Measurements from ENCODE around the gene NPHP4. TPM values are rescaled to one million over a fixed set of nuclear protein-coding genes. Genes with fewer than 3 reads are reported as not detected.

NPHP4 gene
- total RNA-seq, 2 donors from 2014 or later: 5.1 to 7.3 TPM

DNA sequence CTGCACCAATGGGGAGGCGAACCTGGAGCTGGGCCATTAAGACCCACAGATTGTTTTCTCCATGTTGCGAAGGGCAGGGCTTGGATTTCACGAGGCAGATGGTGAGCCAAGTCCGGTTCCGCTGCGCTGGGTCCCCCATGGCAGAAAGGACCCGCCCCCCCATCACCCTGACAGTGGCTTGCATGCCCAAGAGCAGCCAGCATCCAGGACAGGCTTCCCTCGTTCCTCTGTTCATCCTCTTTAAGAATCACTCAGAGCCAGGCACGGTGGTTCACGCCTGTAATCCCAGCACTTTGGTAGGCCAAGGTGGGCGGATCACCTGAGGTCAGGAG is 15.8 kb upstream of the NPHP4 start:
- no peak for ATAC-seq
- intact Hi-C loops (cut with DNase I): no loop called here
- DNase-seq: no peak

GRCh38 chr1:6007318-6008083 is 15.3 kb upstream of the NPHP4 start:
- DNase-seq (no peak), ATAC-seq (peak in 1 of 2 donors; percentile 84)
- intact Hi-C loops (cut with DNase I): no loop called here

DNA sequence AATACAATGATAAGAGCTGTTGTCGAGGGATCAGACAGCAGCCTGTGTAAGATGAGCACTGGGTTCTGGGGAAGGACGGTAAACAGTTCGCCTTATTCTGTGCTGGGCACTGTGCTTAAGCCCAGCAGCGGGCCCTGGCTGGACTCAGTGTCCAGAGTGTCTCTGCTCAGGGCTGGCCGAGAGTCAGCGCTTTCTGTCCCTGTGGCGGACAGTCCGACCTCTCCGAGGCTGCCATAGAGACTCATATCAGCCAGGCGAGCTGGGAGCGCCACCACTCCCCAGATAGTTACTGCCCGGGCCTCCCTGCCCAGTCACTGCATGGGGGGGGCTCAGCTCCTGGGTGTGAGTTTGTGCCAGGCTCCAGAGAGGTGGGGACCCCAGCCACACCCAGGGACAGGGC is 14.7 kb upstream of the NPHP4 start:
- peak; percentile 32 to 52 for ATAC-seq
- DNase-seq: peak; percentile 41
- intact Hi-C loops (cut with DNase I): no loop called here

- DNase-seq: peak; percentile 18
- intact Hi-C loops (cut with DNase I): no loop called here
- no peak for ATAC-seq
Measured at GRCh38 chr1:6005276-6005917, 13.2 kb upstream of the NPHP4 start.

GRCh38 chr1:6004412-6005123 is 12.3 kb upstream of the NPHP4 start:
- no peak for DNase-seq
- no peak for ATAC-seq
- intact Hi-C loops (cut with DNase I): no loop called here

DNA sequence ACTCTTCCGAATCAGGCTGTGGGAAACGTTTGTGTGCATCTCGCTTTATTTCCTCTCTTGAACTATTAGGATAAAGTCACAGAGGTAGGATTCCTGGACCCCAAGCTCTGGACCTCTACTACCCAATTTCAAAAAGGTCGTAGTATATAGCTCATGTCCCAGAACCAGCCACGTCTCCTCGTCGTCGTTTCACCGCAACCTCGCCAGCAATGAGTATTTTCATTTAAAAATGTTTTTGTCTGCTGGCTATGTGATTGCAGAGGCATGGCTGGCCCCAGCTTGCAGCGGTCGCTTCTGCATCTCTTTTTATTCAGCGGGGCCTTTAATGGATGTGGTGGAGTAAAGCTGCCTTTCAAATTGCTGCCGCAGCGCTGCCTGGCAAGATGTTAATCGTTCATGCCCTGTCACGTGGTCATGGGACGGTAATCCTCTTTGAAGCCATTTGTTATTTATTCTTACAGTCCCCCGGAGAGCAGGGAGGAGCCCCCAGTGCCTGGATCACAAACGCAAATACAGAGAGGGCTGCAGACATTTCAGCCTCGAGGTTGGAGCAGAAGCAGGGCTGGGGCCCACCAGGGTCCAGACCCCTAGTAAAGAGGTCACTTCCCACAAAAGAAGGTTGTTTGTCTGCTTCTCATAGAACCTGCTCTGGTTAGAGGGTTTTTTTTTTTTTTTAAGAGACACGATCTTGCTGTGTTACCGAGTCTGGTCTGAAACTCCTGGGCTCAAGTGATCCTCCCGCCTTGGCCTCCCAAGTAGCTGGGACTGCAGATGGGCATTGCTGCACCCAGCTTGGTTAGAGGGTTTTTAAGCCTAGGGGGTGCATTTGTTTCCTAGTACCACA is 11.6 kb upstream of the NPHP4 start:
- peak; percentile 12 for DNase-seq
- intact Hi-C loops (cut with DNase I): no loop called here

GRCh38 chr1:6002714-6003501 is 10.7 kb upstream of the NPHP4 start:
- ATAC-seq (peak; percentile 72 to 84), DNase-seq (peak; percentile 69)
- intact Hi-C loops (cut with DNase I): no loop called here

More for the DNA sequence above, 11.6 kb upstream of the NPHP4 start:
- no peak for ATAC-seq

DNA sequence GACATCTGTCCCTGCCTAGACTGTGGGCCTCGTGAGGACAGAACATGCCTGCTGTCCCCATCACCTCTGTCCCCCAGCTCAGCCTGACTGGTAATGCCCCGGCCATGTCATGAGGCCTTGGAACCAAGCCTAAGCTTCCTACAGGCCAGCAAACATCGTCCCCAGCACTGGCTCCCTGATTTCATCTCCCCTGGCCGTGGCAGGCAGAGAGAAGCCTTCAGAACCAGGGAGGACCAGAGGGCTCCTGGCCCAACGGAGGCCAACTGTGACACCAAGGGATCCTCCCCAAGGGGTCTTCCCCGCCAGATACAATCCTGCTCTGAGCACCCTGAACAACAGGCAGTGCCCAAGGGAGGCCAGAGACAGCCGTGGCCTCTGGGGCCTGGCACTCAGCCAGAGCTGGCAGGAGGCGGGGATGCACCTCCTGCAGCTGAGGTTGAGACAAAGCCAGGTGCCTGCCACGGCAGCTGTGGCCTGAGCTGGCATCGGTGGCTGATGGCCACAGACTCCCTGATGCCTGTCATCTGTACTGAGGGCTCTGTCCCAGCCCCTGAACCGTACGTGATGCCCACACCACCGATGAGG is 9.9 kb upstream of the NPHP4 start:
- intact Hi-C loops (cut with DNase I): no loop called here
- peak; percentile 53 for DNase-seq
- peak; percentile 17 to 52 for ATAC-seq

GRCh38 chr1:6000444-6001288 is 8.4 kb upstream of the NPHP4 start:
- DNase-seq: peak; percentile 17
- intact Hi-C loops (cut with DNase I): no loop called here
- no peak for ATAC-seq

- no peak for ATAC-seq
- intact Hi-C loops (cut with DNase I): no loop called here
- DNase-seq: no peak
Measured at GRCh38 chr1:5999711-6000443, 7.7 kb upstream of the NPHP4 start.

GRCh38 chr1:5998906-5999301 is 6.7 kb upstream of the NPHP4 start:
- intact Hi-C loops (cut with DNase I): no loop called here
- no peak for DNase-seq
- no peak for ATAC-seq

DNA sequence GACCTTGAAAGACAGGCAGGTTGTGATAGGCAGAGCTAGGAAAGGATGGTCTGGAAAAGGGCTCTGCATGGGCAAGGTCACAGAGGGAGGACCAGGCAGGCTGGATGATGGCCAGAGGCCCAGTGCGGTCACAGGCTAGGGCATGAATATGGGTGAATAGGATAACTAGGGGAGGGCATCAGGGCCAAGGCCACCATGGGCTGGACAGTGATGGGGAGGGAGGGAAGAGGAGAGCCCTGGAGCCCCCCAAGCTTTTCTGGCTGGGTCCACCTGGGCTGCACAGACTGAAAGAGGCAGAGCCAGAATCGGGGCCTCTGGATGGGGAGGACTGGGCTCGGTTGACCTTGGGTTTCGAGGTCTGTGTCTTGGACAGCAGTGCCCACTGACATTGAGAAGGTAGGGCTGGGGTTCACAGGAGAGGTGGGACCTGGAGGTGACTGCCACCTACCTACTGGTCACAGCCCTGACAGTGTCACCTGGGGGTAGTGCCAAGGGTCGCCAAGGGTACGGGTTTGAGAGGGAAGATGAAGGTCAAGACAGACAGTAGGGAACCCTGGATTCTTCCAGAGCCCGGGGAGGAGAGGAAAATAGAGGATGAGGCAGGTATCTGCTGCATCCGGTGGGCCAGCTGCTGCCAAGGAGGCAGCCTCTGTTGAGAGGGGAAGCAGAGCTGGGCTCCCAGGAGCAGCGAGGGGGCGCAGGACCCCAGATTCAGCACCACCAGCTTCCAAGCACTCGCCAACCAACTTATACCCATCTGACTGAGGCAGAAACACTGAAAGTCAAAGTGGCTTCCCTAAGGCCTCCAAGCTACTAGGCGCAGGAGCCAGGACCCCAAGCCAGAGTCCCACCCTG is 6.1 kb upstream of the NPHP4 start:
- no peak for DNase-seq

GRCh38 chr1:5997316-5997715 is 5.1 kb upstream of the NPHP4 start:
- DNase-seq (no peak), ATAC-seq (no peak)
- intact Hi-C loops (cut with DNase I): no loop called here

More for the DNA sequence above, 6.1 kb upstream of the NPHP4 start:
- intact Hi-C loops (cut with DNase I): no loop called here
- ATAC-seq: no peak

DNA sequence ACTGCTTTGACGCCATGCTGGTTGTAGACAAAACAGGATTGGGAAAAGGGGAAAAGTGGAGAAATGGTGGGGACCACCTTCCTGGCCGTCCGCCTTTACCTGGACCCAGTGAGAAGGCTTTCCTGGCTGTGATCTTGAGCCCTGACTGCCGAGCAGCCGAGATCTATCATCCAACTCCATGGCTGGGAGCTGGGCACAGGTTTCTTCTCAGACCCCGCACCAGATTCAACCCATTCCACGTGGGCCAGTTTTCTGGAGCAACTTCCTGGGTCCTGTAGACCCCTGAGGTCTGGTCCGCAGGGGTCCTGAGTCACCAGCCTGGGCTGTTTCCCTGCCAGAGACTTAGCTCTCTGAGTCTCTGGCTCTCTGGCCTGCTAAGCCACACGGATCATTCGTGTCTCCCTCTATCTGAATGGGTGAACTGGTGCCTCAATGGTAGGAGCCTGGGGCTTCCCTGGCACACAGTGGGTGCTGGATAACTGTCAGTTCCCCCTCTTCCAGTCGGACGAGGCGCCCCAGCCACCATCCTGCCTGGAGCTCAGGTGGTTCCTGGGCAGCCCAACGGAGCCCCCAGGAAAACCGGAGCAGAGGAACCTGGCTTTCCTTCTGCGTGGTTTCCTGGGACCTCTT is 4.5 kb upstream of the NPHP4 start:
- intact Hi-C loops (cut with DNase I): no loop called here
- ATAC-seq (no peak), DNase-seq (no peak)

GRCh38 chr1:5995871-5996630 is 3.8 kb upstream of the NPHP4 start:
- ATAC-seq (no peak), DNase-seq (no peak)
- intact Hi-C loops (cut with DNase I): no loop called here
